ENCODE results near the gene GLRX3. TPM values are rescaled to one million over a fixed set of nuclear protein-coding genes. Genes with fewer than 3 reads are reported as not detected.

The GLRX3 gene
- total and polyA plus RNA-seq, 2 experiments from 2014 or later = 141 to 201 TPM

DNA sequence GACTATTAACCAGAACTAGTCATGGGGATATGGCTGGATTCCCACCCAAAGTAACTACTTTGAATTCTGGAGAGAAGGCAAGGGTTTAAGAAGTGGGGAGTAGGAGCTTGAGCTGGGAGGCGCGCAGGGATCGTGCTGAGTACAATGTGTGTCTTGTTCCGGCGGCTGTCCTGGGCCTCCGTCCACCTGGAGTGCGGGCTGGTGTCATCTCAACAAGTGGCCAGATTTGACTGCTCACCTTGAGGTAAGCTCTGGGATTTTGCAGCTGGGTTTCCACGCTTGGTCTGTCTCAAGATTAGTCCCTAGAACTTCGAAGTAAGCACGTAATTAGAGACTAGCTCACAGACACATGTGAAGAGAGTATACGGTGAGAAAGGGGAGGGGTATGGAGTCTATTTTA is 49.4 kb downstream of the GLRX3 start (continued):
- TF ChIP-seq, protein P1, sequence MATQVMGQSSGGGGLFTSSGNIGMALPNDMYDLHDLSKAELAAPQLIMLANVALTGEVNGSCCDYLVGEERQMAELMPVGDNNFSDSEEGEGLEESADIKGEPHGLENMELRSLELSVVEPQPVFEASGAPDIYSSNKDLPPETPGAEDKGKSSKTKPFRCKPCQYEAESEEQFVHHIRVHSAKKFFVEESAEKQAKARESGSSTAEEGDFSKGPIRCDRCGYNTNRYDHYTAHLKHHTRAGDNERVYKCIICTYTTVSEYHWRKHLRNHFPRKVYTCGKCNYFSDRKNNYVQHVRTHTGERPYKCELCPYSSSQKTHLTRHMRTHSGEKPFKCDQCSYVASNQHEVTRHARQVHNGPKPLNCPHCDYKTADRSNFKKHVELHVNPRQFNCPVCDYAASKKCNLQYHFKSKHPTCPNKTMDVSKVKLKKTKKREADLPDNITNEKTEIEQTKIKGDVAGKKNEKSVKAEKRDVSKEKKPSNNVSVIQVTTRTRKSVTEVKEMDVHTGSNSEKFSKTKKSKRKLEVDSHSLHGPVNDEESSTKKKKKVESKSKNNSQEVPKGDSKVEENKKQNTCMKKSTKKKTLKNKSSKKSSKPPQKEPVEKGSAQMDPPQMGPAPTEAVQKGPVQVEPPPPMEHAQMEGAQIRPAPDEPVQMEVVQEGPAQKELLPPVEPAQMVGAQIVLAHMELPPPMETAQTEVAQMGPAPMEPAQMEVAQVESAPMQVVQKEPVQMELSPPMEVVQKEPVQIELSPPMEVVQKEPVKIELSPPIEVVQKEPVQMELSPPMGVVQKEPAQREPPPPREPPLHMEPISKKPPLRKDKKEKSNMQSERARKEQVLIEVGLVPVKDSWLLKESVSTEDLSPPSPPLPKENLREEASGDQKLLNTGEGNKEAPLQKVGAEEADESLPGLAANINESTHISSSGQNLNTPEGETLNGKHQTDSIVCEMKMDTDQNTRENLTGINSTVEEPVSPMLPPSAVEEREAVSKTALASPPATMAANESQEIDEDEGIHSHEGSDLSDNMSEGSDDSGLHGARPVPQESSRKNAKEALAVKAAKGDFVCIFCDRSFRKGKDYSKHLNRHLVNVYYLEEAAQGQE (IDR thresholded peaks at IDR 0.05; ENCODE audit: unreplicated experiment) = no peak
- TF ChIP-seq, protein P2, sequence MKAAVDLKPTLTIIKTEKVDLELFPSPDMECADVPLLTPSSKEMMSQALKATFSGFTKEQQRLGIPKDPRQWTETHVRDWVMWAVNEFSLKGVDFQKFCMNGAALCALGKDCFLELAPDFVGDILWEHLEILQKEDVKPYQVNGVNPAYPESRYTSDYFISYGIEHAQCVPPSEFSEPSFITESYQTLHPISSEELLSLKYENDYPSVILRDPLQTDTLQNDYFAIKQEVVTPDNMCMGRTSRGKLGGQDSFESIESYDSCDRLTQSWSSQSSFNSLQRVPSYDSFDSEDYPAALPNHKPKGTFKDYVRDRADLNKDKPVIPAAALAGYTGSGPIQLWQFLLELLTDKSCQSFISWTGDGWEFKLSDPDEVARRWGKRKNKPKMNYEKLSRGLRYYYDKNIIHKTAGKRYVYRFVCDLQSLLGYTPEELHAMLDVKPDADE (IDR thresholded peaks at IDR 0.05) = no peak
- no peak for TF ChIP-seq JUNB (IDR thresholded peaks at IDR 0.05; ENCODE audit: unreplicated experiment)
- no peak for TF ChIP-seq ZNF331 (CRISPR knock-in tag; IDR thresholded peaks at IDR 0.05; ENCODE audit: low read depth)
- TF ChIP-seq, protein P3, sequence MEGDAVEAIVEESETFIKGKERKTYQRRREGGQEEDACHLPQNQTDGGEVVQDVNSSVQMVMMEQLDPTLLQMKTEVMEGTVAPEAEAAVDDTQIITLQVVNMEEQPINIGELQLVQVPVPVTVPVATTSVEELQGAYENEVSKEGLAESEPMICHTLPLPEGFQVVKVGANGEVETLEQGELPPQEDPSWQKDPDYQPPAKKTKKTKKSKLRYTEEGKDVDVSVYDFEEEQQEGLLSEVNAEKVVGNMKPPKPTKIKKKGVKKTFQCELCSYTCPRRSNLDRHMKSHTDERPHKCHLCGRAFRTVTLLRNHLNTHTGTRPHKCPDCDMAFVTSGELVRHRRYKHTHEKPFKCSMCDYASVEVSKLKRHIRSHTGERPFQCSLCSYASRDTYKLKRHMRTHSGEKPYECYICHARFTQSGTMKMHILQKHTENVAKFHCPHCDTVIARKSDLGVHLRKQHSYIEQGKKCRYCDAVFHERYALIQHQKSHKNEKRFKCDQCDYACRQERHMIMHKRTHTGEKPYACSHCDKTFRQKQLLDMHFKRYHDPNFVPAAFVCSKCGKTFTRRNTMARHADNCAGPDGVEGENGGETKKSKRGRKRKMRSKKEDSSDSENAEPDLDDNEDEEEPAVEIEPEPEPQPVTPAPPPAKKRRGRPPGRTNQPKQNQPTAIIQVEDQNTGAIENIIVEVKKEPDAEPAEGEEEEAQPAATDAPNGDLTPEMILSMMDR (conservative IDR thresholded peaks at IDR 0.05; ENCODE audit: low read depth in 2 of 2) = no peak

DNA sequence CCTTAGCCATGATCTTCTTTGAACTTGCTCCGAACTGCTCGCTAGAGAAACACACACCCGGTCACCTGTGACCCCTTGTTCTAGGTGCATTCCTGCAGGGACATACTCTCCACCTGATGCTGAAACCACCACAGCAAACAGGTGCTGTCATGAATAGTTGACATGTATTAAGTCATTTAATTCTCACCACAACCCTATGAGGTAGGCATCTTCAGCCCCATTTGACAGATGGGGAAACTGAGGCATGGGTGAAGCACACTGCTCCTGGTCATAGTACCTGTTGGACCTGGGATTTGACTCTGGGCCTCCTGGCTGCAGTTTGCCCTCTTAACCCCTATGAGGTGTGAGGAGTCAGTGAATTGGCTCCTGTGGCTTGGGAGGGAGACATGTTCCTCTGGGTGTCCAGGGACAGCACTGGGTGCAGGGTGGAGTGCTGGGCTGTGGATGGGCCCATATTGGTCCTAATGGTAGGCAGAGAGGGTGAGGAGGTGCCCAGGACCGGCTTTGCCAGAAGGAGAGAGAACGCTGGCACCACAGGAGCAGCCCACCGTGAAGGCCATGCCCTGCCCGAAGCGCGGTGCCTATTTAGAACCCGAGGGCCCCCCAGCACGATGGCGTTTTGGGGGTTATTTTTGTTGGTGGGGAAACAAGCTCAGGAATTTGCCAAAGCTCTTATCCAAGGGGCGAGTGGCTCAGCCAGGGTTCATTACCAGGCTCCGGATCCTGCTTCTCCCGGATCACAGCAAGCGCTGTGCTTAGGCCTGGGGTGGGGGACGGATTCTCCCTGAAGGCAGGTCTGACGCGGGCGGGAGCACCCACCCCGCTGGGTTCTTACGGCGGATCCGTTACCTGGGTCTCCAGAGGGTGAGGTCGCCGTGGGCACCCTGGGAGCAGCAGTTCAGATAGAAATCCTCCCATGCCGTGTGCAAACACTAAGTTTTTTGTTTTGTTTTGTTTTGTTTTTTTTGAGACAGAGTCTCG is 52.3 kb downstream of the GLRX3 start:
- H3K4me2 ChIP-seq = no peak overlapping the region
- TF ChIP-seq NANOG (IDR thresholded peaks at IDR 0.05; ENCODE audit: borderline replicate concordance) (no peak), EZH2phosphoT487 (IDR thresholded peaks at IDR 0.05; ENCODE audit: unreplicated experiment) (no peak), JUNB (IDR thresholded peaks at IDR 0.05; ENCODE audit: unreplicated experiment) (no peak), EZH2 (IDR thresholded peaks at IDR 0.05; ENCODE audit: low read depth, unreplicated experiment) (no peak), POLR2AphosphoS5 (IDR thresholded peaks at IDR 0.05; ENCODE audit: low read depth) (no peak), STAT1 (IDR thresholded peaks at IDR 0.05; ENCODE audit: unreplicated experiment) (no peak), ZNF331 (CRISPR knock-in tag; IDR thresholded peaks at IDR 0.05; ENCODE audit: low read depth) (no peak)
- TF ChIP-seq, protein P2 (IDR thresholded peaks at IDR 0.05) = no peak
- H3F3A ChIP-seq (replicated peaks; ENCODE audit: low read depth) = no peaks in the 10 kb centered on the region
- peaks cover 12% of the 10 kb centered on the region for H3K36me3 ChIP-seq (ENCODE audit: insufficient read depth)
- H3K36me3 Mint-ChIP-seq (ENCODE audit: low read depth) = peaks cover 32% of the 10 kb centered on the region
- no peaks in the 10 kb centered on the region for H3K79me2 ChIP-seq (replicated peaks; ENCODE audit: insufficient read depth)
- H3K9me3 Mint-ChIP-seq = no peaks in the 10 kb centered on the region; the same call in 2 of the 3 replicates
- peaks cover 11% of the 10 kb centered on the region for H3K27me3 Mint-ChIP-seq (ENCODE audit: insufficient read depth, low read depth, poor library complexity)
- H3K4me3 ChIP-seq = no peak overlapping the region
- ATAC-seq = no peak
- H3K27me3 ChIP-seq (ENCODE audit: insufficient read depth) = no peaks in the 10 kb centered on the region
- H2AFZ ChIP-seq = no peak overlapping the region
- no peak overlapping the region for H3K27ac ChIP-seq (ENCODE audit: low read depth)
- H4K20me1 ChIP-seq (replicated peaks; ENCODE audit: insufficient read depth) = no peaks in the 10 kb centered on the region; the same call in none of the 2 replicates
- H3K27ac Mint-ChIP-seq = no peak overlapping the region
- H3K4me1 Mint-ChIP-seq = no peaks in the 10 kb centered on the region
- no peak for DNase-seq (ENCODE audit: low spot score)
- H3K4me3 Mint-ChIP-seq = no peak overlapping the region
- no peaks in the 10 kb centered on the region for H3K4me1 ChIP-seq (ENCODE audit: insufficient read depth)
- no peaks in the 10 kb centered on the region for H3K9me2 ChIP-seq (ENCODE audit: insufficient read depth)
